Germinal center (tissue), 1 donor: ENCODE results near the gene CST3.

ENCODE experiments used
- DNase-seq: peaks from one replicate; pipeline ENCODE4 v3.0.0; 2012; ENCODE audit warnings: mixed read lengths, low spot score

Gene CST3

GRCh38 chr20:23601715-23602114 is 36.0 kb downstream of the CST3 start:
- no peak for DNase-seq

- DNase-seq: no peak
Observed at GRCh38 chr20:23598481-23598880, 39.3 kb downstream of the CST3 start.

- no peak for DNase-seq
Observed at GRCh38 chr20:23596579-23597250, 41.0 kb downstream of the CST3 start.

GRCh38 chr20:23595941-23596340 is 41.8 kb downstream of the CST3 start:
- no peak for DNase-seq

- DNase-seq: no peak
Observed at GRCh38 chr20:23588434-23589403, 49.0 kb downstream of the CST3 start.

- no peak for DNase-seq
Observed at GRCh38 chr20:23587631-23588030, 50.1 kb downstream of the CST3 start.

GRCh38 chr20:23586735-23587525 is 50.8 kb downstream of the CST3 start:
- no peak for DNase-seq

GRCh38 chr20:23585808-23586734 is 51.7 kb downstream of the CST3 start:
- DNase-seq: no peak

GRCh38 chr20:23585449-23585807 is 52.3 kb downstream of the CST3 start:
- DNase-seq: no peak

GRCh38 chr20:23584434-23585199 is 53.1 kb downstream of the CST3 start:
- DNase-seq: no peak
